ENCODE results near the gene TXNRD2. TPM values are rescaled to one million over a fixed set of nuclear protein-coding genes. Genes with fewer than 3 reads are reported as not detected.

Gene TXNRD2
- total RNA-seq, 6 experiments from 2014 or later = 35.9 to 47.8 (median 44.3) TPM

GRCh38 chr22:19960491-19961200 lies 19.0 kb upstream of the TXNRD2 start:
- TF ChIP-seq CTCF (IDR thresholded peaks at IDR 0.05) (no peak), POLR2A (IDR thresholded peaks at IDR 0.05) (no peak)
- Histone ChIP-seq H3K9me3 (no peaks in the 10 kb centered on the region), H3K4me1 (peaks cover 3 to 44% (median 24%) of the 10 kb centered on the region in 4 donors), H3K27ac (peak overlapping the region; percentile 85 to 97 (median 89)), H3K4me3 (no peak overlapping the region), H3K27me3 (no peaks in the 10 kb centered on the region), H3K36me3 (peaks cover 0 to 8% (median 0%) of the 10 kb centered on the region in 4 donors)
- WGBS (ENCODE audit: insufficient coverage, low coverage, low lambda C conversion rate, missing lambda C conversion rate) = 34% methylated on average over 7 of the region's 12 CpGs
- ATAC-seq = no peak
- intact Hi-C loops (cut with DNase I) = loop anchor here in 1 of 2 donors (10.0 kb wide), 1 partner anchor 134 kb away; no protein-coding TSS in a partner anchor
- DNase-seq = peak in 2 of 3 donors; percentile 31 to 58

- intact Hi-C loops (cut with DNase I) = loop anchor here in 1 of 2 donors (10.0 kb wide), 1 partner anchor 135 kb away; no protein-coding TSS in a partner anchor
- no peaks in the 10 kb centered on the region for H3K27me3 ChIP-seq
- peak; percentile 62 for TF ChIP-seq POLR2A (IDR thresholded peaks at IDR 0.05)
- TF ChIP-seq CTCF (IDR thresholded peaks at IDR 0.05) = peak in 1 of 4 donors; percentile 3
- peaks cover 0 to 6% (median 0%) of the 10 kb centered on the region in 4 donors for H3K36me3 ChIP-seq
- DNase-seq (peak in 1 of 3 donors; percentile 39), ATAC-seq (peak in 3 of 4 donors; percentile 1 to 38 (median 10))
- no peaks in the 10 kb centered on the region for H3K9me3 ChIP-seq
- H3K27ac ChIP-seq = peak overlapping the region; percentile 85 to 97 (median 89)
- peaks cover 3 to 43% (median 24%) of the 10 kb centered on the region in 4 donors for H3K4me1 ChIP-seq
- H3K4me3 ChIP-seq = peak overlapping the region in 2 of 3 donors; percentile 4 to 55
- 7% methylated on average over 4 of the region's 13 CpGs for WGBS (ENCODE audit: insufficient coverage, low coverage, low lambda C conversion rate, missing lambda C conversion rate)
Observed at GRCh38 chr22:19959587-19960490, 18.2 kb upstream of the TXNRD2 start.

- peak overlapping the region; percentile 67 to 97 (median 89) for H3K27ac ChIP-seq
- no peak for TF ChIP-seq CTCF (IDR thresholded peaks at IDR 0.05)
- TF ChIP-seq POLR2A (IDR thresholded peaks at IDR 0.05) = peak; percentile 61
- ATAC-seq (peak; percentile 61 to 79 (median 71)), DNase-seq (peak; percentile 94 to 96 (median 96))
- peaks cover 3 to 41% (median 22%) of the 10 kb centered on the region in 4 donors for H3K4me1 ChIP-seq
- peak overlapping the region; percentile 27 to 57 (median 55) for H3K4me3 ChIP-seq
- no peaks in the 10 kb centered on the region for H3K27me3 ChIP-seq
- WGBS (ENCODE audit: insufficient coverage, low coverage, low lambda C conversion rate, missing lambda C conversion rate) = 32% methylated on average over 20 of the region's 30 CpGs
- intact Hi-C loops (cut with DNase I) = no loop called here
- no peaks in the 10 kb centered on the region for H3K9me3 ChIP-seq
- peaks cover 0 to 1% (median 0%) of the 10 kb centered on the region in 4 donors for H3K36me3 ChIP-seq
Observed at GRCh38 chr22:19959043-19959586, 17.5 kb upstream of the TXNRD2 start.

All from right lobe of liver (tissue), 6 donors.